ENCODE measurements around the gene NTS.

NTS gene, protein sequence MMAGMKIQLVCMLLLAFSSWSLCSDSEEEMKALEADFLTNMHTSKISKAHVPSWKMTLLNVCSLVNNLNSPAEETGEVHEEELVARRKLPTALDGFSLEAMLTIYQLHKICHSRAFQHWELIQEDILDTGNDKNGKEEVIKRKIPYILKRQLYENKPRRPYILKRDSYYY

DNA sequence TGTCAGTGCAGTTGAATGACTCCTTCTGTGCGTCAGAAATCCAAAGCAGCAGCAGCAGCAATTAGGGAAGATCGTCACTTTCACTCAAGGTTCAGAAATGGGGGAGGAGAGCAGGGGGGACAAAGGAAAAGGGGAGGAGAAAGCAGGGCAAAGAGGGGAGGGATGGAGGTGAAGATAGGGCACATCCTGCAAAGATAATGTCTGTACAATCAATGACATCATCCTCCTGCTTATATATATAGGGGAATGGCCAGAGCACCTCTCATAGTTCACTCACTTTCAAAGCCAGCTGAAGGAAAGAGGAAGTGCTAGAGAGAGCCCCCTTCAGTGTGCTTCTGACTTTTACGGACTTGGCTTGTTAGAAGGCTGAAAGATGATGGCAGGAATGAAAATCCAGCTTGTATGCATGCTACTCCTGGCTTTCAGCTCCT lies at the start of gene NTS:
Gene NTS, plus strand, starts transcription at position 265 of the 431 bp plus-strand sequence. Its CDS starts 109 bp downstream, at position 374.
- H3K9ac ChIP-seq = no peak within 1 kb of the TSS
- H3K4me2 ChIP-seq = no peak within 1 kb of the TSS

GRCh38 chr12:85825746-85826145 lies 48.3 kb upstream of the NTS start:
- H3K9me3 ChIP-seq (replicated peaks in 1 of 11) = no peaks in the 10 kb centered on the region
- H3K4me3 ChIP-seq = no peak overlapping the region
- H3K36me3 ChIP-seq = no peaks in the 10 kb centered on the region
- no peak overlapping the region for H3K4me2 ChIP-seq
- no peak overlapping the region for H3K9ac ChIP-seq
- no peak overlapping the region for H3K27ac ChIP-seq
- H3K4me1 ChIP-seq = no peaks in the 10 kb centered on the region
- TF ChIP-seq Cebpa-rat (IDR thresholded peaks at IDR 0.05) = no peak
- H4K20me1 ChIP-seq = no peaks in the 10 kb centered on the region
- H3K27me3 ChIP-seq = no peaks in the 10 kb centered on the region

More for the DNA sequence above, at the start of gene NTS:
- Histone ChIP-seq H3K27ac (no peak within 1 kb of the TSS), H3K27me3 (no peaks in the 10 kb centered on the region), H3K36me3 (no peaks in the 10 kb centered on the region), H4K20me1 (no peaks in the 10 kb centered on the region), H3K4me3 (no peak within 1 kb of the TSS), H3K4me1 (no peaks in the 10 kb centered on the region), H3K9me3 (replicated peaks in 1 of 11) (no peaks in the 10 kb centered on the region)
- no peak for TF ChIP-seq Cebpa-rat (IDR thresholded peaks at IDR 0.05)

DNA sequence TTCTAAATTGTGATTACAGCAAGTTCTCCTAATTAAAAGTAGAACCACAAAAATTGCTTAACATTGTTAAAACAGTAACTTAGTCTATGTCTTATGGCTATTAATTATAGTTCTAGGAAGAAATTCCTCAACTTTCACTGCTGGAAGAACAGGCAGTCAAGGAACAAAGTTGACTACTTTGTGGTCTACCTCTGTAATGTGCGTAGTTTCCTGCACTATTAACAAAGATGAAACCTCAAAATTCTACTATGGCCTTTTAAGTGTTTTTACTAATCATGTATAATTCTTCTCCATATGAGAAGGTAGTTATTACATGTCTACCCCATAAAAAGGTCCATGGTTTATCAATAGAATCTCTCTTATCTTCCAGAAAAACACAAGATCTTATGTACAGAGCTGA lies 45.5 kb upstream of the NTS start:
- H3K4me3 ChIP-seq = no peak overlapping the region
- H4K20me1 ChIP-seq = no peaks in the 10 kb centered on the region
- no peaks in the 10 kb centered on the region for H3K36me3 ChIP-seq
- H3K27me3 ChIP-seq = no peaks in the 10 kb centered on the region
- no peak for TF ChIP-seq Cebpa-rat (IDR thresholded peaks at IDR 0.05)
- no peak overlapping the region for H3K4me2 ChIP-seq
- no peaks in the 10 kb centered on the region for H3K9me3 ChIP-seq (replicated peaks in 1 of 11)
- no peak overlapping the region for H3K27ac ChIP-seq
- H3K9ac ChIP-seq = no peak overlapping the region
- H3K4me1 ChIP-seq = no peaks in the 10 kb centered on the region

GRCh38 chr12:85829391-85829790 lies 44.7 kb upstream of the NTS start:
- no peak overlapping the region for H3K4me2 ChIP-seq
- H3K4me3 ChIP-seq = no peak overlapping the region
- H3K4me1 ChIP-seq = no peaks in the 10 kb centered on the region
- H3K36me3 ChIP-seq = no peaks in the 10 kb centered on the region
- no peaks in the 10 kb centered on the region for H3K27me3 ChIP-seq
- H3K27ac ChIP-seq = no peak overlapping the region
- H4K20me1 ChIP-seq = no peaks in the 10 kb centered on the region
- no peaks in the 10 kb centered on the region for H3K9me3 ChIP-seq (replicated peaks in 1 of 11)
- H3K9ac ChIP-seq = no peak overlapping the region
- no peak for TF ChIP-seq Cebpa-rat (IDR thresholded peaks at IDR 0.05)

DNA sequence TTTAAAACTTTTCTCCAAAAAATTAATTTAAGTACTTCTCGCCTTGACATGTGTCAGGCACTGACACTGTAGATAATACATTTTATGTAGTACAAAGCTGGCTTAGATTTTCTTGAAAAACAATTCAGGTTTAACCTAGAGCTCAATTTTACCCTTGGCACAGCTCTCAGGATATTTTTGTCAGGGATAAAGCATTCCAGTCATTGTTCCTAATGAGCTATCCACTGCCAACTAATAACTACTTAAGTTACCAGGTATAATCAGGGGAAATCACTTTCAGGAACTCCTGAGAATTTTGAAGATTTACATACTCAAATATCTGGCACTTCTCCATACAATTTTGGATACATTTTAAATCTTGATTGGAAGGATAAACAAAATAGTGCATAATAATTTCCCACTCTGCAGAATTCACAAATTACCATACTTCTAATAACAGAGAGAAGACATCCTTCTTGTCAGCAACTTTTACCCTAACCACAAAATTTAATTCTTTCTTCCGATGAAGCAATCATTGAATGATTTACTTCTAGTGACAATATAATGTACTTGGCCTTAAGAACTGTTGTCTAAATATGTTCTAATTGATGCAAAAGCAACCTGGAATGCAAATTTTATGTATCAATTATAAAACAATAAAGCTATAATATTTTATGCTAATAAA lies 42.6 kb upstream of the NTS start:
- Histone ChIP-seq H3K4me2 (no peak overlapping the region), H4K20me1 (no peaks in the 10 kb centered on the region), H3K9me3 (replicated peaks in 1 of 11) (no peaks in the 10 kb centered on the region), H3K36me3 (no peaks in the 10 kb centered on the region), H3K9ac (no peak overlapping the region), H3K4me3 (no peak overlapping the region), H3K4me1 (no peaks in the 10 kb centered on the region), H3K27me3 (no peaks in the 10 kb centered on the region), H3K27ac (no peak overlapping the region)
- no peak for TF ChIP-seq Cebpa-rat (IDR thresholded peaks at IDR 0.05)

DNA sequence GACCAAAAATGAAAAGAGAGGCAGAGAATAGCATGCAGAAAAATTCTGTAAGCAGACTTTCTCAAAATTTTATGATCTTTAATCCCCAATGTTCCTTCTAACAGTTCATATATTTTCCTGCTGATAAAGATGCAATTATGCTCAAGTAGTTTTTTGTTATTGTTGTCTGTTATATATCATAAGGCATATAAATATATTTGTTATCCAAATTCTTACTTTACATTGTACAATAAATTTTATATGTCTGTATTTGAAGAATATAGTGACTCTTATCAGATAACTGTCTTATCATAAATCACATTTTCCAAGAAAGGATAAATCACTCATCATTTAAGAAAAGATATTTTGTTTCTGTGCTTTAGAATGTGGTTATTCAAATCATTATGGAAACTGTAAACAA lies 40.5 kb upstream of the NTS start:
- Histone ChIP-seq H3K27me3 (no peaks in the 10 kb centered on the region), H3K4me3 (no peak overlapping the region), H3K4me1 (no peaks in the 10 kb centered on the region), H3K36me3 (no peaks in the 10 kb centered on the region), H3K4me2 (no peak overlapping the region), H3K9me3 (replicated peaks in 1 of 11) (no peaks in the 10 kb centered on the region), H3K9ac (no peak overlapping the region), H4K20me1 (no peaks in the 10 kb centered on the region), H3K27ac (no peak overlapping the region)
- TF ChIP-seq Cebpa-rat (IDR thresholded peaks at IDR 0.05) = no peak

DNA sequence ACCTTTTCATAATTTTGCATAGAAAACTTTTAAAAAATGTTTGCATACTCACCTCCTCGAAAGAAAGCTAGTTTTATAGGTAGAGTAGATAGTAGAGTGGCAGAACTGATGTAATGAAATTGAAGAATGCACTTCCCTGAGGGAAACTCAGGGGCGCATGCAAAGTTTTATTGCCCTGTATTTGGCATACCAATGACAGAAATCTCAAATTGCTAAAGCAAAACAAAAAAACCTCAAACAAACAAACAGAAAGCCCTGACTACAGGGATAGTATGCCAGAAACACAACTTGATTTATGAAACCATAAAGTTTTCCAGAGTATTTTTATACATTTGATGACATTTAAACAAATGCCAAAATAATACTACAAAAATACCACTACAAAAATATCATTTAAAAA lies 39.7 kb upstream of the NTS start:
- no peak for TF ChIP-seq Cebpa-rat (IDR thresholded peaks at IDR 0.05)
- no peaks in the 10 kb centered on the region for H3K27me3 ChIP-seq
- no peaks in the 10 kb centered on the region for H3K36me3 ChIP-seq
- H3K9me3 ChIP-seq (replicated peaks in 1 of 11) = no peaks in the 10 kb centered on the region
- H4K20me1 ChIP-seq = no peaks in the 10 kb centered on the region
- H3K9ac ChIP-seq = no peak overlapping the region
- H3K27ac ChIP-seq = no peak overlapping the region
- no peaks in the 10 kb centered on the region for H3K4me1 ChIP-seq
- H3K4me2 ChIP-seq = no peak overlapping the region
- no peak overlapping the region for H3K4me3 ChIP-seq

GRCh38 chr12:85835426-85836196 lies 38.5 kb upstream of the NTS start:
- no peak overlapping the region for H3K9ac ChIP-seq
- TF ChIP-seq Cebpa-rat (IDR thresholded peaks at IDR 0.05) = no peak

GRCh38 chr12:85836197-85837090 lies 37.7 kb upstream of the NTS start, which contains the start of gene RASSF9:
TSS of gene RASSF9 (minus strand) at chr12:85836409. CDS start at chr12:85836201, 208 bp downstream.
- Histone ChIP-seq H4K20me1 (no peaks in the 10 kb centered on the region), H3K4me3 (no peak within 1 kb of the TSS), H3K4me2 (no peak within 1 kb of the TSS), H3K9me3 (replicated peaks in 1 of 11) (no peaks in the 10 kb centered on the region), H3K9ac (no peak within 1 kb of the TSS), H3K27me3 (no peaks in the 10 kb centered on the region), H3K4me1 (no peaks in the 10 kb centered on the region), H3K36me3 (no peaks in the 10 kb centered on the region), H3K27ac (no peak within 1 kb of the TSS)
- TF ChIP-seq Cebpa-rat (IDR thresholded peaks at IDR 0.05) = no peak

More at GRCh38 chr12:85835426-85836196, 38.5 kb upstream of the NTS start:
- no peak overlapping the region for H3K27ac ChIP-seq
- H3K4me1 ChIP-seq = no peaks in the 10 kb centered on the region
- H4K20me1 ChIP-seq = no peaks in the 10 kb centered on the region
- H3K9me3 ChIP-seq (replicated peaks in 1 of 11) = no peaks in the 10 kb centered on the region
- no peaks in the 10 kb centered on the region for H3K36me3 ChIP-seq
- no peaks in the 10 kb centered on the region for H3K27me3 ChIP-seq
- no peak overlapping the region for H3K4me3 ChIP-seq
- no peak overlapping the region for H3K4me2 ChIP-seq

Measured in BLaER1 treated with 17β-estradiol and CSF1 and Interleukin-3, amounts not matched to agents 10 nM and 100 nM (cell line).